Transverse colon (tissue), 4 donors: ENCODE measurements around the gene PAX5.

Experiments
- POLR2AphosphoS5 ChIP-seq, 3 donors: sonication (generic); formaldehyde crosslinking; IDR thresholded peaks; one replicate each; pipeline ENCODE4 v1.6.1; 2016; ENCODE audit warnings: antibody characterized with exemption in 3 of 3
- TF ChIP-seq, protein P1 (sequence below), 5 experiments: fragments of 200-600 bp in 3 of 5; fragments of 450-650 bp in 2 of 5; sonication (generic) in 3 of 5; IDR thresholded peaks; 1 replicate in 2 of 5; 2 replicates in 3 of 5; pipeline ENCODE4 v1.5.1; 2016 to 2017; ENCODE audit warnings: antibody characterized with exemption in 5 of 5, inconsistent platforms in 3 of 5, mild to moderate bottlenecking in 2 of 5, moderate library complexity in 1 of 5

GRCh38 chr9:37042421-37042820 is 8.4 kb upstream of the PAX5 start:
- TF ChIP-seq, protein P1, sequence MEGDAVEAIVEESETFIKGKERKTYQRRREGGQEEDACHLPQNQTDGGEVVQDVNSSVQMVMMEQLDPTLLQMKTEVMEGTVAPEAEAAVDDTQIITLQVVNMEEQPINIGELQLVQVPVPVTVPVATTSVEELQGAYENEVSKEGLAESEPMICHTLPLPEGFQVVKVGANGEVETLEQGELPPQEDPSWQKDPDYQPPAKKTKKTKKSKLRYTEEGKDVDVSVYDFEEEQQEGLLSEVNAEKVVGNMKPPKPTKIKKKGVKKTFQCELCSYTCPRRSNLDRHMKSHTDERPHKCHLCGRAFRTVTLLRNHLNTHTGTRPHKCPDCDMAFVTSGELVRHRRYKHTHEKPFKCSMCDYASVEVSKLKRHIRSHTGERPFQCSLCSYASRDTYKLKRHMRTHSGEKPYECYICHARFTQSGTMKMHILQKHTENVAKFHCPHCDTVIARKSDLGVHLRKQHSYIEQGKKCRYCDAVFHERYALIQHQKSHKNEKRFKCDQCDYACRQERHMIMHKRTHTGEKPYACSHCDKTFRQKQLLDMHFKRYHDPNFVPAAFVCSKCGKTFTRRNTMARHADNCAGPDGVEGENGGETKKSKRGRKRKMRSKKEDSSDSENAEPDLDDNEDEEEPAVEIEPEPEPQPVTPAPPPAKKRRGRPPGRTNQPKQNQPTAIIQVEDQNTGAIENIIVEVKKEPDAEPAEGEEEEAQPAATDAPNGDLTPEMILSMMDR (IDR thresholded peaks at IDR 0.05): no peak
- no peak for TF ChIP-seq POLR2AphosphoS5 (IDR thresholded peaks at IDR 0.05)
